Hepatocyte (in vitro differentiated cells): ENCODE data around the gene CTTN.
"Not testable (repeated sequence)": the region's sequence is repeated elsewhere in the genome, so short reads cannot be mapped to it uniquely, and the experiment has no call there.

Source experiments
- CTCF ChIP-seq: fragments of 200-600 bp; sonication (generic); IDR thresholded peaks from 2 replicates; pipeline ENCODE4 v1.5.1; 2016; ENCODE audit warnings: antibody characterized with exemption, mild to moderate bottlenecking; ENCODE audit not compliant: poor library complexity
- EZH2 ChIP-seq: fragments of 200-600 bp; sonication (generic); IDR thresholded peaks from 2 replicates; pipeline ENCODE4 v1.6.1; 2016; ENCODE audit warnings: antibody characterized with exemption, mild to moderate bottlenecking, borderline replicate concordance
- EZH2phosphoT487 ChIP-seq: fragments of 200-600 bp; sonication (generic); IDR thresholded peaks from one replicate; pipeline ENCODE4 v1.6.1; 2018; ENCODE audit warnings: antibody characterized with exemption, mild to moderate bottlenecking, low read depth, moderate library complexity; ENCODE audit not compliant: unreplicated experiment, severe bottlenecking

- not testable (repeated sequence) for TF ChIP-seq CTCF, EZH2, EZH2phosphoT487
Observed at GRCh38 chr11:70454811-70455210, 56.5 kb downstream of the CTTN start.
